WTC11 (cell line): ENCODE data around the gene CCDC190. TPM values are rescaled to one million over a fixed set of nuclear protein-coding genes. Genes with fewer than 3 reads are reported as not detected.

ENCODE experiments used
- ATAC-seq: fragments of 200-7000 bp; cut with Tn5 transposase; 2 replicates; pipeline ENCODE4 v1.10.0; 2021; ENCODE audit warnings: mild to moderate bottlenecking, moderate library complexity
- CTCF ChIA-PET: fragments of 300-600 bp; sonication (Branson Sonifier 250); formaldehyde crosslinking; loops from one replicate; lab custom pipeline; 2021; ENCODE audit warnings: antibody characterized with exemption; lab: Charles Lee
- POLR2A ChIA-PET: fragments of 350-600 bp; sonication (Branson Sonifier 250); formaldehyde crosslinking; loops from one replicate; lab custom pipeline; 2021; ENCODE audit warnings: antibody characterized with exemption; lab: Charles Lee
- DNase-seq: peaks from one replicate; pipeline ENCODE4 v3.0.0; 2021; ENCODE audit warnings: low spot score
- H3K27ac Mint-ChIP-seq: 2 replicates; pipeline ENCODE4 v1.8.0; 2021; ENCODE audit warnings: mixed read lengths
- H3K27me3 Mint-ChIP-seq: 2 replicates; pipeline ENCODE4 v1.8.0; 2021; ENCODE audit warnings: low read depth, mild to moderate bottlenecking, moderate library complexity, mixed read lengths
- H3K36me3 Mint-ChIP-seq: 2 replicates; pipeline ENCODE4 v1.8.0; 2021; ENCODE audit warnings: mixed read lengths
- H3K4me1 Mint-ChIP-seq: 2 replicates; pipeline ENCODE4 v1.8.0; 2022; ENCODE audit warnings: mixed read lengths
- H3K4me3 Mint-ChIP-seq: 2 replicates; pipeline ENCODE4 v1.8.0; 2021; ENCODE audit warnings: mild to moderate bottlenecking, moderate library complexity, mixed read lengths
- H3K9me3 Mint-ChIP-seq: 2 replicates; pipeline ENCODE4 v1.8.0; 2021; ENCODE audit warnings: mixed read lengths
- ARID4B ChIP-seq: sonication (generic); formaldehyde crosslinking; IDR thresholded peaks from 2 replicates; pipeline ENCODE4 v1.8.0; 2023; ENCODE audit warnings: missing genetic modification reagents, mild to moderate bottlenecking, borderline replicate concordance
- CDX4 ChIP-seq: fragments of 250-450 bp; sonication (Bioruptor Pico); IDR thresholded peaks from 2 replicates; pipeline ENCODE4 v1.9.0; 2021; ENCODE audit warnings: moderate library complexity, mild to moderate bottlenecking, inconsistent platforms, borderline replicate concordance
- CREM ChIP-seq: sonication (generic); formaldehyde crosslinking; IDR thresholded peaks from 2 replicates; pipeline ENCODE4 v1.8.1; 2022; ENCODE audit warnings: mild to moderate bottlenecking, missing genetic modification reagents, moderate library complexity
- CTCF ChIP-seq: fragments of 200-600 bp; IDR thresholded peaks from 2 replicates; pipeline ENCODE4 v1.8.0; 2022; ENCODE audit warnings: antibody characterized with exemption
- FOXK1 ChIP-seq: sonication (generic); formaldehyde crosslinking; IDR thresholded peaks from 2 replicates; pipeline ENCODE4 v1.8.0; 2022; ENCODE audit warnings: mild to moderate bottlenecking, moderate library complexity, missing genetic modification reagents
- GABPB1 ChIP-seq: sonication (generic); formaldehyde crosslinking; IDR thresholded peaks from 2 replicates; pipeline ENCODE4 v1.8.1; 2023; ENCODE audit warnings: mild to moderate bottlenecking, missing genetic modification reagents
- GRHL2 ChIP-seq: fragments of 250-450 bp; sonication (Bioruptor Pico); IDR thresholded peaks from 2 replicates; pipeline ENCODE4 v1.8.0; 2022; ENCODE audit warnings: mild to moderate bottlenecking, moderate library complexity; ENCODE audit not compliant: insufficient replicate concordance, severe bottlenecking
- HMGXB4 ChIP-seq: sonication (generic); formaldehyde crosslinking; IDR thresholded peaks from 2 replicates; pipeline ENCODE4 v1.8.1; 2023; ENCODE audit warnings: mild to moderate bottlenecking, moderate library complexity, missing genetic modification reagents
- IRF2 ChIP-seq: sonication (generic); formaldehyde crosslinking; IDR thresholded peaks from 2 replicates; pipeline ENCODE4 v1.8.0; 2022; ENCODE audit warnings: low read depth, missing genetic modification reagents, borderline replicate concordance
- KAT7 ChIP-seq: sonication (generic); formaldehyde crosslinking; IDR thresholded peaks from 2 replicates; pipeline ENCODE4 v1.8.1; 2023; ENCODE audit warnings: missing genetic modification reagents, mild to moderate bottlenecking, borderline replicate concordance
- NR2C2 ChIP-seq: sonication (generic); formaldehyde crosslinking; IDR thresholded peaks from 2 replicates; pipeline ENCODE4 v1.8.0; 2022; ENCODE audit warnings: mild to moderate bottlenecking, missing genetic modification reagents
- OVOL2 ChIP-seq: fragments of 250-450 bp; sonication (Bioruptor Pico); IDR thresholded peaks from 2 replicates; pipeline ENCODE4 v1.9.0; 2021; ENCODE audit warnings: mild to moderate bottlenecking, borderline replicate concordance
- SMAD4 ChIP-seq: sonication (generic); formaldehyde crosslinking; IDR thresholded peaks from 2 replicates; pipeline ENCODE4 v1.8.0; 2022; ENCODE audit warnings: mild to moderate bottlenecking, missing genetic modification reagents
- SOX15 ChIP-seq: fragments of 250-450 bp; sonication (Bioruptor Pico); IDR thresholded peaks from 2 replicates; pipeline ENCODE4 v1.9.0; 2021; ENCODE audit warnings: mild to moderate bottlenecking
- STAT6 ChIP-seq: sonication (generic); formaldehyde crosslinking; conservative IDR thresholded peaks from 2 replicates; pipeline ENCODE4 v1.8.1; 2023; ENCODE audit warnings: mild to moderate bottlenecking, low read depth, missing genetic modification reagents, moderate library complexity
- TEAD1 ChIP-seq: sonication (generic); formaldehyde crosslinking; IDR thresholded peaks from 2 replicates; pipeline ENCODE4 v1.8.0; 2022; ENCODE audit warnings: mild to moderate bottlenecking, missing genetic modification reagents
- TP53 ChIP-seq: sonication (generic); formaldehyde crosslinking; IDR thresholded peaks from 2 replicates; pipeline ENCODE4 v1.8.1; 2023; ENCODE audit warnings: mild to moderate bottlenecking, missing genetic modification reagents
- ZBTB21 ChIP-seq: sonication (generic); formaldehyde crosslinking; IDR thresholded peaks from 2 replicates; pipeline ENCODE4 v1.8.1; 2023; ENCODE audit warnings: mild to moderate bottlenecking, missing genetic modification reagents, borderline replicate concordance
- ZNF121 ChIP-seq: sonication (generic); formaldehyde crosslinking; IDR thresholded peaks from 2 replicates; pipeline ENCODE4 v1.8.0; 2023; ENCODE audit warnings: missing genetic modification reagents
- ZNF138 ChIP-seq: sonication (generic); formaldehyde crosslinking; conservative IDR thresholded peaks from 2 replicates; pipeline ENCODE4 v1.8.1; 2022; ENCODE audit warnings: mild to moderate bottlenecking, moderate library complexity, missing genetic modification reagents
- ZNF396 ChIP-seq: fragments of 250-450 bp; sonication (Bioruptor Pico); IDR thresholded peaks from 2 replicates; pipeline ENCODE4 v1.8.0; 2021; ENCODE audit warnings: mild to moderate bottlenecking, moderate library complexity, borderline replicate concordance
- ZNF671 ChIP-seq: fragments of 250-450 bp; sonication (Bioruptor Pico); IDR thresholded peaks from 2 replicates; pipeline ENCODE4 v1.8.0; 2021; ENCODE audit warnings: mild to moderate bottlenecking
- ZSCAN18 ChIP-seq: fragments of 250-450 bp; sonication (Bioruptor Pico); IDR thresholded peaks from 2 replicates; pipeline ENCODE4 v2.1.2; 2022; ENCODE audit warnings: mild to moderate bottlenecking, moderate library complexity
- total RNA-seq: library from RNA; stranded (reverse); gene quantifications from 3 replicates; pipeline ENCODE4 v1.2.3, GENCODE V29; 2021

The CCDC190 gene
- total RNA-seq, 1 experiment from 2014 or later, result not detected

- H3K4me1 Mint-ChIP-seq, result peaks cover 32% of the 10 kb centered on the region
- H3K9me3 Mint-ChIP-seq, result no peaks in the 10 kb centered on the region
- no peak overlapping the region for H3K4me3 Mint-ChIP-seq
- POLR2A ChIA-PET, result no interaction called here
- ATAC-seq (peak; percentile 51; the same call in 1 of the 2 replicates), DNase-seq (no peak)
- CTCF ChIA-PET, result interaction anchor here (1.2 kb wide), 1 partner anchor 15 kb away, joined by 3 read pairs; no protein-coding TSS in a partner anchor
- no peaks in the 10 kb centered on the region for H3K27me3 Mint-ChIP-seq
- TF ChIP-seq ZBTB21 (no peak), SOX15 (CRISPR knock-in tag) (no peak), ZNF121 (CRISPR knock-in tag) (no peak), HMGXB4 (CRISPR knock-in tag) (no peak), SMAD4 (CRISPR knock-in tag) (no peak), ARID4B (CRISPR knock-in tag) (no peak), OVOL2 (no peak), GABPB1 (peak; percentile 33; the same call in 1 of the 2 replicates), ZNF138 (no peak)
- H3K36me3 Mint-ChIP-seq, result no peaks in the 10 kb centered on the region
- no peak overlapping the region for H3K27ac Mint-ChIP-seq
These were observed 32.1 kb upstream of the CCDC190 start for GRCh38 chr1:162892906-162893611.

- no peak for DNase-seq
- Mint-ChIP-seq H3K27me3 (no peaks in the 10 kb centered on the region), H3K4me1 (peaks cover 32% of the 10 kb centered on the region), H3K9me3 (no peaks in the 10 kb centered on the region), H3K36me3 (no peaks in the 10 kb centered on the region), H3K27ac (no peak overlapping the region), H3K4me3 (no peak overlapping the region)
- ChIA-PET POLR2A (no interaction called here), CTCF (interaction anchor here (1.2 to 1.4 kb wide), 2 partner anchors 42 to 179 kb away, joined by 3 to 4 read pairs; partner anchors contain the start of gene RGS4)
- no peak for ATAC-seq
- no peak for TF ChIP-seq CDX4 (CRISPR knock-in tag)
- no peak for TF ChIP-seq ZNF396 (CRISPR knock-in tag)
- no peak for TF ChIP-seq NR2C2 (CRISPR knock-in tag)
- TF ChIP-seq IRF2 (CRISPR knock-in tag), result no peak
- TF ChIP-seq ZSCAN18, result no peak
- no peak for TF ChIP-seq ZNF671 (CRISPR knock-in tag)
- TF ChIP-seq TP53 (CRISPR knock-in tag), result no peak
- no peak for TF ChIP-seq STAT6 (CRISPR knock-in tag)
- no peak for TF ChIP-seq CREM
- no peak for TF ChIP-seq FOXK1
- TF ChIP-seq TEAD1 (CRISPR knock-in tag), result no peak
- TF ChIP-seq CTCF, result no peak
- TF ChIP-seq GABPB1, result no peak
- no peak for TF ChIP-seq GRHL2 (CRISPR knock-in tag)
- no peak for TF ChIP-seq KAT7 (CRISPR knock-in tag)
These were observed 29.0 kb upstream of the CCDC190 start for GRCh38 chr1:162889989-162890388.
